GM18498 (cell line): ENCODE results near the gene KRT81.
"Not testable (repeated sequence)": the region's sequence is repeated elsewhere in the genome, so short reads cannot be mapped to it uniquely, and the experiment has no call there.

Experiments used
- ATAC-seq: cut with Tn5 transposase; IDR thresholded peaks from one replicate; pipeline ENCODE4 v1.9.1; 2021; ENCODE audit warnings: mild to moderate bottlenecking, moderate library complexity; ENCODE audit not compliant: unreplicated experiment

Gene KRT81

DNA sequence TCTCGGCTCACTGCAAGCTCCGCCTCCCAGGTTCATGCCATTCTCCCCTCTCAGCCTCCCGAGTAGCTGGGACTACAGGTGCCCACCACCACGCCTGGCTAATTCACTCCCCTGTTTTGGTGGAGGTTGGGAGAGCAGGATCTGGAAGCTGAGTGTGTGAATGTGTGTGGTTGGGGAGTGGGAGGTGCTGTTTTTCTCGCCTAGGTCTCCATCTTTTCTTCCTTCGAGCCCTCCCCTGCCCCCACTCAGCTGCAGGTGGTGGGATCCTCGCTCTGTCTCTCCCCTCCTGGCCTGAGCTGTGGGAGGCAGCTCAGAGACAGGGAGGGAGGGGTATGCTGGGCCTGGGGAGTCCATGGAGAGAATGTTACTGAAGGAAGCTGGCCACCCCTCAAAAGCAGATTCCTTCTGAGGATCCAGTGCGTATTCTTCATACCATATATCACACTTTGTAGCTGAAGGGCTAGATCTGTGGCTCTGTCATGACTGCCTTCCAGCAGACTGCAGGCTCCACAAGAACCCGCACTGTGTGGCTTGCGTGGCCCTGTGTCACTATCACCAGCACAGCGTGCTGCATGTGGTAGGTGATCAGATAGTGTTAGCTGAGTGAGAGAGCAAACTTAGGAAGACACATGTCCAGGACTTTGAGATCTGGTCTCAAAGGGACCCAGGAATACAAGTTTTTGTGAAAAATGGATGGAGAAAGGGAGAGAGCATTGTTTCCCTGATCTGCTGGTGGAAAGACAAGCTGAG, 27.1 kb upstream of the KRT81 start:
- ATAC-seq, result no peak

GRCh38 chr12:52317468-52318052, 26.2 kb upstream of the KRT81 start:
- no peak for ATAC-seq

GRCh38 chr12:52316701-52317100, 25.4 kb upstream of the KRT81 start:
- ATAC-seq, result no peak

GRCh38 chr12:52316290-52316689, 25.0 kb upstream of the KRT81 start:
- ATAC-seq, result no peak

GRCh38 chr12:52315721-52316120, 24.4 kb upstream of the KRT81 start:
- ATAC-seq, result not testable (repeated sequence)

GRCh38 chr12:52314511-52314910, 23.2 kb upstream of the KRT81 start:
- no peak for ATAC-seq

DNA sequence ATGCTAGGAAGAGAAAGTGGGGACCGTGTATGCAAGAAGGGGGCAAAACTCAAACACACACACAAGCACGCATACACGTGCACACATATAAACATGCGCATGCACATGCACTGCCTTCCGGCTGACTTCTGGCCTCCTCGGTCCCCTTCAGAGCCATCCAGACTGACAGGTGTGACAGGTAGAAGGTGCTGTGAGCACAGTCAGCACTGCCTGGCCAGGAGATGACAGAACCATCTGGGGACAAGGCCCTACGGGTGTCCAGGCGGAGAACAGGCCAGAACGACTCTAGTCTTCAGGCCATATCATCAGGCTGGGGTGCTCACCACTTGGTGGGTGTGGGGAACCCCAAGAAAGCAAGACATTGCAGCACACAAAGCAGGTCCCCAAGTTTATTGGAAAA, 22.6 kb upstream of the KRT81 start:
- ATAC-seq, result no peak

- ATAC-seq, result no peak
Observed at GRCh38 chr12:52313461-52313860, 22.1 kb upstream of the KRT81 start.

- ATAC-seq, result no peak
Observed at GRCh38 chr12:52312086-52312485, 20.8 kb upstream of the KRT81 start.

DNA sequence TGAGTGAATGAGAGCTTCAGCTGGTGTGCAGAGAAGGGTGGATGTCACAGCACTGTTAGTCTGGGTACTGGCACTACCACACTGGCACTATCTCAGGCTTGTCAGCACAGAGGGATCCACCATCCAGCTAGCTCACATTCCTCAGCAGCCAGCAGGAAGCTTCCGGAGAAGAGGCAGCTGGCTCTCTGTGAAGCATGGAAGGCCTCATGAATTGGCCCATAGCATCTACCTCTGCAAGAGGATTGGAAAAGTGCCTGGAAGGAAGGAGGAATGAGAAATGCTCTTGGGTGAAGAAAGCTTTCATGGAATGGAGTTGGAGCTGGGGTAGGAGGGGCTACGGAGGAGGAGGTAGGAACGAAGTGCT, 19.9 kb upstream of the KRT81 start:
- ATAC-seq, result no peak

GRCh38 chr12:52310622-52311284, 19.4 kb upstream of the KRT81 start:
- no peak for ATAC-seq

GRCh38 chr12:52308806-52309425, 17.6 kb upstream of the KRT81 start:
- ATAC-seq, result no peak

DNA sequence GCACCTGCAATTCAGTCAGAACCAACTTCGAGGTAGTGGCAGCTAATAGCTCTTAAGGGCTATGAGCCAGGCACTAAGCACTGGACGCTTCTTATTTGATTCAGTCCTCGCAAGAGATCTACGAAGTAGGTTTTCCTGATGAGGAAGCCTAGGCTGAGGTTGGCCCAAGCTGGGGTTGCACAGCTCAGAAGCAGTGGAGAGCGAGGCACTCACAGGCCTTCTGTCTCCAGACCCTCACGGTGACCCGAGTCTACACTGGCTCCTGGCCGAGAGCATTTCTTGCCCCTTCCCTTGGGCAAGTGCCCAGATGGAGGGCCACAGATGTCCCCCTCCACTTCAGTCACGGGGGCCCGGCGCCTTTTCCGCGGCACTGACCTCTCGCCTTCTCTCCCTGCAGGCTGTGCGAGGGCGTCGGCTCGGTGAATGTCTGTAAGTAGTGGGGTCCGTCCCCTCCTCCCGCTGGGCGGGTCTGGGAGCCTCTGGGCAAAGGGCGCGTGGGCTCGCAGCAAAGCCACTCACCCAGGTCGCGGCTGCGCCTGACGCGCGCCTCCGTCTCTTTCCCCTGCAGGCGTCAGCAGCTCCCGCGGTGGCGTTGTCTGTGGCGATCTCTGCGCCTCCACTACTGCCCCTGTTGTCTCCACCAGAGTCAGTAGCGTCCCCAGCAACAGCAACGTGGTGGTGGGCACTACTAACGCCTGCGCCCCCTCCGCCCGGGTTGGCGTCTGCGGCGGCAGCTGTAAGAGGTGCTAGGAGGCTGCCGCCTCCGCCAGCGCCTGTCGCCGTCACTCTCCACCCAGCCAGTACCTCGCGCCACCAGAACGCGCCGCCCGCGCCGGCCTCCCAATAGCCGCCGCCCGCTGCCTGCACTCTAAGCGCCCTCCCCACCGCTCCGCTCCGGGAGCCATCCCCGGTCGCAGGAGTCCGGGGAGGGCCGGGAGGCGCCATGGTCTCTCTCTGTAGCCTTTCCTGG, 16.8 kb upstream of the KRT81 start:
- no peak for ATAC-seq

- no peak for ATAC-seq
Observed at GRCh38 chr12:52306731-52307130, 15.4 kb upstream of the KRT81 start.

GRCh38 chr12:52305921-52306705, 14.8 kb upstream of the KRT81 start:
- ATAC-seq, result no peak

GRCh38 chr12:52304941-52305411, 13.6 kb upstream of the KRT81 start:
- peak; percentile 93 for ATAC-seq

- not testable (repeated sequence) for ATAC-seq
Observed at GRCh38 chr12:52302242-52302914, 11.0 kb upstream of the KRT81 start.

DNA sequence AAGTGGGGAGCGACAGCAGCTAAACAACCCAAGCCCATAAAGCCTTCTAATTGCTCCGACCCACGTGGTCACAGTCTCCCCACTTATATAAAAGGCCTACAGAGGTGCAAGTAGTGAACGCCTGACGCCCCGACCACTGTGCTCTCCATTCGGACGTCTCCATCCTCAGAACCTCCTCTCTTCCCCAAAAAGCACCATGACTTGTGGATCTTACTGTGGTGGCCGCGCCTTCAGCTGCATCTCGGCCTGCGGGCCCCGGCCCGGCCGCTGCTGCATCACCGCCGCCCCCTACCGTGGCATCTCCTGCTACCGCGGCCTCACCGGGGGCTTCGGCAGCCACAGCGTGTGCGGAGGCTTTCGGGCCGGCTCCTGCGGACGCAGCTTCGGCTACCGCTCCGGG, 10.4 kb upstream of the KRT81 start:
- ATAC-seq, result not testable (repeated sequence)
